ENCODE measurements around the gene ANKRD18A. TPM values are rescaled to one million over a fixed set of nuclear protein-coding genes. Genes with fewer than 3 reads are reported as not detected.

ANKRD18A gene
- total RNA-seq (1 to 10 TPM in 1 of 4 donors, not detected in 3; 1.5 TPM), polyA plus RNA-seq (under 1 TPM in 1 of 3 donors, not detected in 2; 0.03 TPM)
- long read RNA-seq, donor 1, result 0 reads
- long read RNA-seq, donor 2, result 0 reads

GRCh38 chr9:38620483-38621433 lies at the start of gene ANKRD18A:
ANKRD18A (minus strand) TSS chr9:38620596; CDS start chr9:38620285, 311 bp downstream.
- peak; percentile 34 to 74 (median 56) for ATAC-seq
- no peak within 1 kb of the TSS for H3K27ac ChIP-seq
- H3K4me1 ChIP-seq, result peaks cover 14% of the 10 kb centered on the region
- no peaks in the 10 kb centered on the region for H3K36me3 ChIP-seq (ENCODE audit: insufficient read depth in 1 of 2, low read depth in 1 of 2)
- H3K27me3 ChIP-seq (ENCODE audit: insufficient read depth in 3 of 3, low read length in 2 of 3), result peaks cover 3 to 78% (median 11%) of the 10 kb centered on the region in 3 donors
- H3K9me3 ChIP-seq, result peaks cover 4% of the 10 kb centered on the region
- DNase-seq, result peak; percentile 37 to 62
- WGBS, 3 donors, result 0 to 1% (median 1%) methylated on average over 53 to 76 of the region's 76 CpGs
- intact Hi-C loops (cut with DNase I), result no loop called here
- H3K4me3 ChIP-seq, result peak within 1 kb of the TSS; percentile 53
- TF ChIP-seq CTCF (IDR thresholded peaks at IDR 0.05), result peak; percentile 3

GRCh38 chr9:38668791-38669466 lies 48.5 kb upstream of the ANKRD18A start:
- 62 to 71% (median 65%) methylated on average over 10 of the region's 10 CpGs for WGBS, 3 donors
- Histone ChIP-seq H3K36me3 (ENCODE audit: insufficient read depth in 1 of 2, low read depth in 1 of 2) (no peaks in the 10 kb centered on the region), H3K27ac (no peak overlapping the region), H3K4me1 (peaks cover 7% of the 10 kb centered on the region), H3K4me3 (no peak overlapping the region), H3K27me3 (ENCODE audit: insufficient read depth in 3 of 3, low read length in 2 of 3) (no peaks in the 10 kb centered on the region), H3K9me3 (no peaks in the 10 kb centered on the region)
- TF ChIP-seq CTCF (IDR thresholded peaks at IDR 0.05), result no peak
- intact Hi-C loops (cut with DNase I), result no loop called here
- DNase-seq, result no peak
- ATAC-seq, result no peak

- Histone ChIP-seq H3K27me3 (ENCODE audit: insufficient read depth in 3 of 3, low read length in 2 of 3) (no peaks in the 10 kb centered on the region), H3K4me3 (no peak overlapping the region), H3K36me3 (ENCODE audit: insufficient read depth in 1 of 2, low read depth in 1 of 2) (no peaks in the 10 kb centered on the region), H3K4me1 (no peaks in the 10 kb centered on the region), H3K27ac (no peak overlapping the region), H3K9me3 (no peaks in the 10 kb centered on the region)
- no peak for DNase-seq
- no peak for ATAC-seq
- 47 to 57% (median 50%) methylated on average over 8 of the region's 8 CpGs for WGBS, 3 donors
- TF ChIP-seq CTCF (IDR thresholded peaks at IDR 0.05), result no peak
- intact Hi-C loops (cut with DNase I), result no loop called here
Measured at GRCh38 chr9:38662763-38663593, 42.6 kb upstream of the ANKRD18A start.

GRCh38 chr9:38659538-38659937 lies 39.1 kb upstream of the ANKRD18A start:
- ATAC-seq (no peak), DNase-seq (no peak)
- H3K36me3 ChIP-seq (ENCODE audit: insufficient read depth in 1 of 2, low read depth in 1 of 2), result no peaks in the 10 kb centered on the region
- no peak for TF ChIP-seq CTCF (IDR thresholded peaks at IDR 0.05)
- H3K27ac ChIP-seq, result no peak overlapping the region
- no peaks in the 10 kb centered on the region for H3K9me3 ChIP-seq
- H3K4me1 ChIP-seq, result no peaks in the 10 kb centered on the region
- no peak overlapping the region for H3K4me3 ChIP-seq
- 81 to 87% (median 86%) methylated on average over 7 of the region's 7 CpGs for WGBS, 3 donors
- peaks cover 0 to 4% (median 0%) of the 10 kb centered on the region in 3 donors for H3K27me3 ChIP-seq (ENCODE audit: insufficient read depth in 3 of 3, low read length in 2 of 3)
- intact Hi-C loops (cut with DNase I), result no loop called here
